GM23248 (cell line): ENCODE measurements around the gene ST3GAL3.

Source experiments
- EZH2 ChIP-seq: fragments of 200-600 bp; sonication (generic); IDR thresholded peaks from 2 replicates; pipeline ENCODE4 v1.6.1; 2018; ENCODE audit warnings: antibody characterized with exemption, mild to moderate bottlenecking; ENCODE audit not compliant: insufficient read depth, poor library complexity, severe bottlenecking
- EZH2phosphoT487 ChIP-seq: fragments of 200-600 bp; sonication (generic); IDR thresholded peaks from 2 replicates; pipeline ENCODE4 v1.6.1; 2018; ENCODE audit warnings: antibody characterized with exemption, moderate library complexity, mild to moderate bottlenecking, low read depth; ENCODE audit not compliant: insufficient read depth

DNA sequence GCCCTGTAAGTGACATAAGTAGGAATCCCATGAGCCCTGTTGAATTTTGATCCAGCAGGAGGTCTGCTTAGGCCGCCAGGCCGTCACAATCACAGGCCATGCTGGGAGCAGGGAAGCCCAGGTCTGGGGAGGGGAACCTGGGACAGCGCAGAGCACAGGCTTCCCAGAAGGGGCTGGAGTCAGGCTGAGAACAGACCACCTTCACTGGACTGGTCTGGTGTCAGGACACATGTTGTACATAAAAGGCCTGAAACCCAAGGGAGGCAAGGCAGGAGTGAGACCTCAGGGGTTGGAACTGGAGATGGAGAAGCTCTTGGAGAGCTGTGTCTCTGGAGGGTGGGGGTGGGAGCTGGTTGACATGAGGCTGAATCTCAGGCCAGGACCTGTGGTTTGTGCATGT lies 163.0 kb downstream of the ST3GAL3 start:
- TF ChIP-seq EZH2 (no peak), EZH2phosphoT487 (no peak)
